ENCODE results near the gene PSMD13.

Gene PSMD13

GRCh38 chr11:294780-295179, 58.0 kb downstream of the PSMD13 start:
- TF ChIP-seq FOXP2 (optimal IDR thresholded peaks at IDR 0.05; ENCODE audit: borderline replicate concordance, extremely low read depth, extremely low read length, insufficient read depth) (no peak), SIN3A (IDR thresholded peaks at IDR 0.05; ENCODE audit: borderline replicate concordance, insufficient read depth, low read length) (no peak), TAF1 (IDR thresholded peaks at IDR 0.05; ENCODE audit: borderline replicate concordance, insufficient read depth, low read length) (no peak), POLR2AphosphoS5 (IDR thresholded peaks at IDR 0.05; ENCODE audit: low read depth, low read length) (no peak), REST (IDR thresholded peaks at IDR 0.05; ENCODE audit: insufficient read depth in 1 of 2, low read depth in 2 of 2, low read length in 2 of 2) (no peak)

- TF ChIP-seq TAF1 (IDR thresholded peaks at IDR 0.05; ENCODE audit: borderline replicate concordance, insufficient read depth, low read length) (no peak), POLR2AphosphoS5 (IDR thresholded peaks at IDR 0.05; ENCODE audit: low read depth, low read length) (no peak), SIN3A (IDR thresholded peaks at IDR 0.05; ENCODE audit: borderline replicate concordance, insufficient read depth, low read length) (no peak), REST (IDR thresholded peaks at IDR 0.05; ENCODE audit: insufficient read depth in 1 of 2, low read depth in 2 of 2, low read length in 2 of 2) (no peak), FOXP2 (optimal IDR thresholded peaks at IDR 0.05; ENCODE audit: borderline replicate concordance, extremely low read depth, extremely low read length, insufficient read depth) (no peak)
These were observed 58.8 kb downstream of the PSMD13 start for GRCh38 chr11:295351-296170.

DNA sequence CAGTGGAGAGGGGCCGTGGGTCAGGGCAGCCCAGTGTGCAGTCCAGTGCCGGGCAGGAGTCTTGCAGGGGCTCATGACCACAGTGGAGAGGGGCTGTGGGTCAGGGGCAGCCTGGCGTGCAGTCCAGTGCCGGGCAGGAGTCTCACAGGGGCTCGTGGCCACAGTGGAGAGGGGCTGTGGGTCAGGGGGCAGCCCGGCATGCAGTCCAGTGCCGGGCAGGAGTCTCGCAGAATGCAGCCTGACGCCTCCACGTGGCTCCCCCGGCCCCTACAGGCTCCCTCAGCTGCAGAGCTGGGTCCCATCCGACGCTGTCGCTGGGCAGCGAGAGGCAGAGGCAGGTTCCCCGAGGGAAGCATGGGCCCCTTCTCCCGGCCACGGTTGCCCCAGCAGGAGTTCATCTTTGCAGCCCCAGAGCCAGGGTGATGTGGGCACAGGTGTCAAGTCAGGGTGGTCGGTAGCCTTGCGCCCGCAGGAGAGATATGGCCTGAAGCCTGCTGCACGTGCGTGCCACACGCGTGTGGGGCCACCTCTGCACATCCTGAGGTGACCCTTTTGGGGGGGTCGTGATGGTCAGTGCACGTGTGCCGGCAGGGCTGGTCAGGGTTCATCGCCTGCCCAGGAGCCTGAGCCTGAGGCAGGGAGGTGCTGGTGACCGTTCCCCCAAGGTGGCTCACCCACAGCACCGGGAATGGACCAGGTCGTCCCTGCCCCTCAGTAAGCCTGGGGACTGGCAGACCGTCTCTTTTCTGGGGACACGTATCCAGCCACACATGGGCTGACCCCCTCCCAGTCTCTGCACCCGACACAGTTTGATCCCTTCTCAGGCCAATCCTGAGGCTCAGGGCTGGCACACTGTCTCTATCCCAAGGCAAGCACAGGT, 59.6 kb downstream of the PSMD13 start:
- TF ChIP-seq POLR2AphosphoS5 (IDR thresholded peaks at IDR 0.05; ENCODE audit: low read depth, low read length) (no peak), TAF1 (IDR thresholded peaks at IDR 0.05; ENCODE audit: borderline replicate concordance, insufficient read depth, low read length) (no peak), FOXP2 (optimal IDR thresholded peaks at IDR 0.05; ENCODE audit: borderline replicate concordance, extremely low read depth, extremely low read length, insufficient read depth) (no peak), SIN3A (IDR thresholded peaks at IDR 0.05; ENCODE audit: borderline replicate concordance, insufficient read depth, low read length) (no peak), REST (IDR thresholded peaks at IDR 0.05; ENCODE audit: insufficient read depth in 1 of 2, low read depth in 2 of 2, low read length in 2 of 2) (no peak)

DNA sequence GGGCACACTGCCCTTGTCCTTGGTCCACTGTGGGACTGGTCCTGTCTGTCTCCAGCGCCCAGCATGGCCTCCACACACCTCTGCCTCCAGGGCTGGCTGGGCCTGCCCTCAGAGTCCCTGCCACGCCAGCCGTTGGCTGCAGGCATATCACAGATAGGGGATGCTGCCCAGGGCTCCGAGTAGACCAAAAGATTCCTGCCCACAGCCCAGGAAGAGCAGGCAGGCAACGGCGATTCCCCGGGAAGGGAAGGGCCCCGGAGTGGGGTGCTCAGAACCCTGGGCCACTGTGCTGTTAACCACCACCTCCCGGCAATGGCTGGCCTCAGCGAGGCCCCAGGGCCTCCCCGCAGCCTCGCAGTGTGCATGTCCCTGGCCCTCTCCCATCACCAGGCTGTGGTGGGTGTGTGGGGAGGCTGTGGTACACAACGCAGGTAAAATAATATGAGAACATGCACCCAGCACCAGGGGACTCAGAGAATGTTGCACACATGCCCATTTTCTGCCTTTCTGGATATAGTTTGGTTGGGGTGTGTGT, 60.3 kb downstream of the PSMD13 start:
- TF ChIP-seq TAF1 (IDR thresholded peaks at IDR 0.05; ENCODE audit: borderline replicate concordance, insufficient read depth, low read length) (no peak), FOXP2 (optimal IDR thresholded peaks at IDR 0.05; ENCODE audit: borderline replicate concordance, extremely low read depth, extremely low read length, insufficient read depth) (no peak), SIN3A (IDR thresholded peaks at IDR 0.05; ENCODE audit: borderline replicate concordance, insufficient read depth, low read length) (no peak), REST (IDR thresholded peaks at IDR 0.05; ENCODE audit: insufficient read depth in 1 of 2, low read depth in 2 of 2, low read length in 2 of 2) (no peak), POLR2AphosphoS5 (IDR thresholded peaks at IDR 0.05; ENCODE audit: low read depth, low read length) (no peak)
